C4-2B (cell line): Measurements from ENCODE around the gene OLFML2A.

Experiments
- H3K27ac ChIP-seq: fragments of 450-650 bp; 2 replicates; pipeline ENCODE4 v1.5.1; 2017
- ZFX ChIP-seq: fragments of 450-650 bp; IDR thresholded peaks from 2 replicates; pipeline ENCODE4 v1.6.1; 2017
- TF ChIP-seq, protein P1 (sequence below): fragments of 450-650 bp; conservative IDR thresholded peaks from 2 replicates; pipeline ENCODE4 v1.5.1; 2017; ENCODE audit warnings: mild to moderate bottlenecking

The OLFML2A gene

GRCh38 chr9:124741662-124742061, 35.3 kb upstream of the OLFML2A start:
- TF ChIP-seq, protein P1, sequence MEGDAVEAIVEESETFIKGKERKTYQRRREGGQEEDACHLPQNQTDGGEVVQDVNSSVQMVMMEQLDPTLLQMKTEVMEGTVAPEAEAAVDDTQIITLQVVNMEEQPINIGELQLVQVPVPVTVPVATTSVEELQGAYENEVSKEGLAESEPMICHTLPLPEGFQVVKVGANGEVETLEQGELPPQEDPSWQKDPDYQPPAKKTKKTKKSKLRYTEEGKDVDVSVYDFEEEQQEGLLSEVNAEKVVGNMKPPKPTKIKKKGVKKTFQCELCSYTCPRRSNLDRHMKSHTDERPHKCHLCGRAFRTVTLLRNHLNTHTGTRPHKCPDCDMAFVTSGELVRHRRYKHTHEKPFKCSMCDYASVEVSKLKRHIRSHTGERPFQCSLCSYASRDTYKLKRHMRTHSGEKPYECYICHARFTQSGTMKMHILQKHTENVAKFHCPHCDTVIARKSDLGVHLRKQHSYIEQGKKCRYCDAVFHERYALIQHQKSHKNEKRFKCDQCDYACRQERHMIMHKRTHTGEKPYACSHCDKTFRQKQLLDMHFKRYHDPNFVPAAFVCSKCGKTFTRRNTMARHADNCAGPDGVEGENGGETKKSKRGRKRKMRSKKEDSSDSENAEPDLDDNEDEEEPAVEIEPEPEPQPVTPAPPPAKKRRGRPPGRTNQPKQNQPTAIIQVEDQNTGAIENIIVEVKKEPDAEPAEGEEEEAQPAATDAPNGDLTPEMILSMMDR, result no peak
- TF ChIP-seq ZFX, result no peak
- no peak overlapping the region for H3K27ac ChIP-seq

- TF ChIP-seq, protein P1, result no peak
- no peak for TF ChIP-seq ZFX
- no peak overlapping the region for H3K27ac ChIP-seq
These were observed 34.0 kb upstream of the OLFML2A start for GRCh38 chr9:124742940-124743339.

GRCh38 chr9:124743686-124744348, 33.1 kb upstream of the OLFML2A start:
- no peak overlapping the region for H3K27ac ChIP-seq

GRCh38 chr9:124747065-124747464, 29.9 kb upstream of the OLFML2A start:
- TF ChIP-seq ZFX, result no peak
- TF ChIP-seq, protein P1, result no peak
- H3K27ac ChIP-seq, result no peak overlapping the region

More at GRCh38 chr9:124743686-124744348, 33.1 kb upstream of the OLFML2A start:
- no peak for TF ChIP-seq ZFX
- TF ChIP-seq, protein P1, result no peak

GRCh38 chr9:124749284-124749683, 27.6 kb upstream of the OLFML2A start:
- no peak overlapping the region for H3K27ac ChIP-seq
- no peak for TF ChIP-seq ZFX
- TF ChIP-seq, protein P1, result no peak

DNA sequence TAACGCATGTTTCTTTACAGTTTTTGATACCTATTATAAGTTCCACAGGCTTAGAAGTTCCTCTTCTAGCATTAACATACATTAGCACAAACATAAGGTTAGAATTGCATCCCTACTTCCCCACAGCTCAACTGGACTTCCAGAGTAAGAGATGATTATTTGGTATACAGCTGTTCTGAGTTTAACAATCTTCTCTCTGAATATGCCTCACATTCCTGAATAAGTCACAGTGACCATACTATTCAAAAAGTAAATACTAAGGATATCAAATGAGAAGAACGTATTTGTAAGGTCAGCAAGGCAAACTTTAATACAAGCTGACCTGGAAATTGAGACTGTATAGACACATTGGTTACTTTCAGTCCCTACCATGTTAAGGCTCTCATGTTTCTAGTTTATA, 27.2 kb upstream of the OLFML2A start:
- no peak overlapping the region for H3K27ac ChIP-seq
- TF ChIP-seq ZFX, result no peak
- TF ChIP-seq, protein P1, result no peak

GRCh38 chr9:124752967-124753366, 24.0 kb upstream of the OLFML2A start:
- TF ChIP-seq, protein P1, result no peak
- TF ChIP-seq ZFX, result no peak
- no peak overlapping the region for H3K27ac ChIP-seq
